Measurements from ENCODE around the gene MTX3.

Gene MTX3

GRCh38 chr5:79947567-79947966, 43.5 kb downstream of the MTX3 start:
- H3K4me1 ChIP-seq (ENCODE audit: control insufficient read depth, low read length) = peaks cover 8% of the 10 kb centered on the region
- no peak for TF ChIP-seq EZH2phosphoT487 (IDR thresholded peaks at IDR 0.05; ENCODE audit: borderline replicate concordance, low read length)
- TF ChIP-seq, protein P1, sequence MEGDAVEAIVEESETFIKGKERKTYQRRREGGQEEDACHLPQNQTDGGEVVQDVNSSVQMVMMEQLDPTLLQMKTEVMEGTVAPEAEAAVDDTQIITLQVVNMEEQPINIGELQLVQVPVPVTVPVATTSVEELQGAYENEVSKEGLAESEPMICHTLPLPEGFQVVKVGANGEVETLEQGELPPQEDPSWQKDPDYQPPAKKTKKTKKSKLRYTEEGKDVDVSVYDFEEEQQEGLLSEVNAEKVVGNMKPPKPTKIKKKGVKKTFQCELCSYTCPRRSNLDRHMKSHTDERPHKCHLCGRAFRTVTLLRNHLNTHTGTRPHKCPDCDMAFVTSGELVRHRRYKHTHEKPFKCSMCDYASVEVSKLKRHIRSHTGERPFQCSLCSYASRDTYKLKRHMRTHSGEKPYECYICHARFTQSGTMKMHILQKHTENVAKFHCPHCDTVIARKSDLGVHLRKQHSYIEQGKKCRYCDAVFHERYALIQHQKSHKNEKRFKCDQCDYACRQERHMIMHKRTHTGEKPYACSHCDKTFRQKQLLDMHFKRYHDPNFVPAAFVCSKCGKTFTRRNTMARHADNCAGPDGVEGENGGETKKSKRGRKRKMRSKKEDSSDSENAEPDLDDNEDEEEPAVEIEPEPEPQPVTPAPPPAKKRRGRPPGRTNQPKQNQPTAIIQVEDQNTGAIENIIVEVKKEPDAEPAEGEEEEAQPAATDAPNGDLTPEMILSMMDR (IDR thresholded peaks at IDR 0.05; ENCODE audit: low read depth, low read length, poor library complexity, severe bottlenecking) = no peak
- H3F3A ChIP-seq (ENCODE audit: control insufficient read depth, insufficient read depth) = no peaks in the 10 kb centered on the region
- H3K79me2 ChIP-seq (ENCODE audit: control insufficient read depth, low read length) = no peaks in the 10 kb centered on the region
- no peaks in the 10 kb centered on the region for H3K36me3 ChIP-seq (ENCODE audit: control insufficient read depth, low read length)
- H3K27me3 ChIP-seq (ENCODE audit: control insufficient read depth, low read length) = no peaks in the 10 kb centered on the region
- H3K4me3 ChIP-seq (ENCODE audit: low read length) = no peak overlapping the region
- no peak overlapping the region for H3K4me2 ChIP-seq (ENCODE audit: low read length)
- H3K27ac ChIP-seq (ENCODE audit: low read depth, low read length) = no peak overlapping the region
- no peaks in the 10 kb centered on the region for H3K9me2 ChIP-seq (replicated peaks; ENCODE audit: control insufficient read depth, low read length)
- H3K9me3 ChIP-seq (ENCODE audit: control insufficient read depth, insufficient read depth, low read length) = no peaks in the 10 kb centered on the region
- H4K20me1 ChIP-seq (ENCODE audit: control insufficient read depth, insufficient read depth, low read depth, low read length) = no peaks in the 10 kb centered on the region

- no peaks in the 10 kb centered on the region for H4K20me1 ChIP-seq (ENCODE audit: control insufficient read depth, insufficient read depth, low read depth, low read length)
- no peak overlapping the region for H3K4me2 ChIP-seq (ENCODE audit: low read length)
- no peaks in the 10 kb centered on the region for H3K4me1 ChIP-seq (ENCODE audit: control insufficient read depth, low read length)
Observed at GRCh38 chr5:79938468-79938867, 52.6 kb downstream of the MTX3 start.

GRCh38 chr5:79936646-79937216, 54.3 kb downstream of the MTX3 start:
- Histone ChIP-seq H3F3A (ENCODE audit: control insufficient read depth, insufficient read depth) (no peaks in the 10 kb centered on the region), H3K79me2 (ENCODE audit: control insufficient read depth, low read length) (no peaks in the 10 kb centered on the region), H3K9me3 (ENCODE audit: control insufficient read depth, insufficient read depth, low read length) (no peaks in the 10 kb centered on the region), H3K27ac (ENCODE audit: low read depth, low read length) (no peak overlapping the region), H3K36me3 (ENCODE audit: control insufficient read depth, low read length) (no peaks in the 10 kb centered on the region), H3K4me3 (ENCODE audit: low read length) (no peak overlapping the region), H3K4me2 (ENCODE audit: low read length) (no peak overlapping the region), H4K20me1 (ENCODE audit: control insufficient read depth, insufficient read depth, low read depth, low read length) (no peaks in the 10 kb centered on the region), H3K4me1 (ENCODE audit: control insufficient read depth, low read length) (no peaks in the 10 kb centered on the region), H3K9me2 (replicated peaks; ENCODE audit: control insufficient read depth, low read length) (no peaks in the 10 kb centered on the region), H3K27me3 (ENCODE audit: control insufficient read depth, low read length) (no peaks in the 10 kb centered on the region)
- TF ChIP-seq, protein P1 (IDR thresholded peaks at IDR 0.05; ENCODE audit: low read depth, low read length, poor library complexity, severe bottlenecking) = no peak
- TF ChIP-seq EZH2phosphoT487 (IDR thresholded peaks at IDR 0.05; ENCODE audit: borderline replicate concordance, low read length) = no peak

More at GRCh38 chr5:79938468-79938867, 52.6 kb downstream of the MTX3 start:
- Histone ChIP-seq H3K9me3 (ENCODE audit: control insufficient read depth, insufficient read depth, low read length) (no peaks in the 10 kb centered on the region), H3K27ac (ENCODE audit: low read depth, low read length) (no peak overlapping the region), H3K79me2 (ENCODE audit: control insufficient read depth, low read length) (no peaks in the 10 kb centered on the region), H3F3A (ENCODE audit: control insufficient read depth, insufficient read depth) (no peaks in the 10 kb centered on the region), H3K4me3 (ENCODE audit: low read length) (no peak overlapping the region), H3K36me3 (ENCODE audit: control insufficient read depth, low read length) (no peaks in the 10 kb centered on the region), H3K9me2 (replicated peaks; ENCODE audit: control insufficient read depth, low read length) (no peaks in the 10 kb centered on the region), H3K27me3 (ENCODE audit: control insufficient read depth, low read length) (no peaks in the 10 kb centered on the region)
- no peak for TF ChIP-seq EZH2phosphoT487 (IDR thresholded peaks at IDR 0.05; ENCODE audit: borderline replicate concordance, low read length)
- TF ChIP-seq, protein P1 (IDR thresholded peaks at IDR 0.05; ENCODE audit: low read depth, low read length, poor library complexity, severe bottlenecking) = no peak

Measured in DOHH2 (cell line).